ENCODE measurements around the gene EGFR.

- TF ChIP-seq CTCF (conservative IDR thresholded peaks at IDR 0.05 in 1 of 2, IDR thresholded peaks at IDR 0.05 in 1 of 2; ENCODE audit: low read depth in 1 of 2, low read length in 2 of 2), result no peak
- TF ChIP-seq EZH2 (IDR thresholded peaks at IDR 0.05; ENCODE audit: low read length, missing control alignments), result no peak
Measured at GRCh38 chr7:55252386-55252785, 233.6 kb downstream of the EGFR start.

Data from fibroblast of lung (primary cell).